RWPE1 (cell line): Measurements from ENCODE around the gene KCNH1.

Source experiments
- CTCF ChIA-PET: fragments of 350-600 bp; sonication (Branson Sonifier 250); formaldehyde crosslinking; extraction: SDS; loops from one replicate; lab custom pipeline; 2021; lab: Yijun Ruan, JAX
- POLR2A ChIA-PET: fragments of 400-600 bp; formaldehyde crosslinking; extraction: SDS; loops from one replicate; lab custom pipeline; 2020; ENCODE audit warnings: antibody characterized with exemption; ENCODE audit not compliant: low non-redundant PET; lab: Yijun Ruan, JAX
- DNase-seq: peaks from one replicate; pipeline ENCODE4 v3.0.0; 2012; ENCODE audit warnings: low spot score
- H3K27ac ChIP-seq: fragments of 450-650 bp; 2 replicates; pipeline ENCODE4 v1.5.1; 2017
- CTCF ChIP-seq: fragments of 450-650 bp; conservative IDR thresholded peaks from 2 replicates; pipeline ENCODE4 v1.5.1; 2017; ENCODE audit warnings: low read depth, mild to moderate bottlenecking

KCNH1 gene

GRCh38 chr1:210790196-210790595 lies 343.8 kb downstream of the KCNH1 start:
- H3K27ac ChIP-seq = no peak overlapping the region
- ChIA-PET CTCF (no interaction called here), POLR2A (no interaction called here)
- DNase-seq = no peak
- TF ChIP-seq CTCF = no peak

GRCh38 chr1:210787800-210788199 lies 346.1 kb downstream of the KCNH1 start:
- POLR2A ChIA-PET = no interaction called here
- CTCF ChIA-PET = no interaction called here
- no peak for DNase-seq
- TF ChIP-seq CTCF = no peak
- no peak overlapping the region for H3K27ac ChIP-seq

GRCh38 chr1:210786546-210786945 lies 347.4 kb downstream of the KCNH1 start:
- DNase-seq = no peak

DNA sequence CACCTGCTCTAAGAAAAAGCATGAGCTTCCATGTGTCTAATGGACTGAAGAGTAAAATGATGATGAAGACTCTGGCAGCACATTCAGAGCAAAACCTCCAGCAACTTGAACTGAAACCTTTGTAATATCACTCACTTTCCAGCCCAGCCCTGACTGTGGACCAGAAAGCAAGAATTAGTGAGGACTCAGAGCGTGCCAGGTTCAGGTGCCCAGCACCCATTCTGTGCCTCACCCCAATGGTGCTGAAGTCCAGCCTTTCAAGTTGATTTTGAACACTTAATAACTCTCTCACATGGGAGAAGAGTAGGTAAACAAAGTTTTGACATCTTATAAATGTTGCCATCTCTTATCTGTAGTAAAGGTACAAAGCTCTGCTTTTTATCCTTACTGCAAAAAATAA lies 350.0 kb downstream of the KCNH1 start:
- POLR2A ChIA-PET = no interaction called here
- DNase-seq = no peak
- no peak for TF ChIP-seq CTCF
- CTCF ChIA-PET = interaction anchor here (0.6 kb wide), 1 partner anchor 21 kb away, joined by 3 read pairs; no protein-coding TSS in a partner anchor
- H3K27ac ChIP-seq = no peak overlapping the region

More at GRCh38 chr1:210786546-210786945, 347.4 kb downstream of the KCNH1 start:
- ChIA-PET CTCF (no interaction called here), POLR2A (no interaction called here)
- H3K27ac ChIP-seq = no peak overlapping the region
- TF ChIP-seq CTCF = no peak

DNA sequence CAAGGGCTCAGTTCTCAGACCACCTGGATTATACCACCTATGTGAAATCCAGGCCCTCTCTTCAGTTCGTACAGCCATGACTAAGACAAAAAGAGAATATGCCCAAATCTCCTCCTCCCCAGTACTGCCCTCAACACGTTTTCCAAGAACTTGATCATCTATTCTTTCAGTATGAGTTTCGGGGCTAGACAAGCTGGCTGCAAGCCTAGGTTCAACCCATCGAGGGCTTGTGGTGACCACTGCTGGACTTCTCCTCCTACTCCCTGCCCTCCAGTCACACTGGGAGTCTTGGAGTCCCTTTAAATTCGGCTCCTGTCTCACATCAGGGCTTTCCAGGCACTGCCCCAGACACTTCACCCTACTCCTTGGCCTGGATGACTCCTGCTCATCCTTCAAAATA lies 352.3 kb downstream of the KCNH1 start:
- ChIA-PET POLR2A (no interaction called here), CTCF (no interaction called here)
- no peak for TF ChIP-seq CTCF
- no peak overlapping the region for H3K27ac ChIP-seq
- no peak for DNase-seq

DNA sequence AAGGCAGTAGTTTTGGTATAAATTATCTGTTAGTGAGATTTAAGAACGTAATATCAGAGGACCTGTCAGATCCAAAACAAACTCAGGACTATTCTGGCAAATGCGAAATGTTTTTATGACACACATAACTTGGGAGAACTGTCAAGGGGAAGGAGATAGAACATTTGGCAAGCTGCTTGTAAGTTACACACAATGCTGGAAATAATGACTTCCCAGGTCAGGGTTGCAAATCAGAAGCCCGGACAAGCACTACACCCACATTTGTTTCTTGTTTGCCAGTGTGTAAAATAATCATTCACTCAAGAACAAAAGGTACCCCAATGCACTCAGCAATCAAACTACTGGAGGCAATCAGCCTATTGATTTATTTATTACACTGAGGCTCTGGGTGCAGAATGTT lies 354.7 kb downstream of the KCNH1 start:
- CTCF ChIA-PET = no interaction called here
- POLR2A ChIA-PET = no interaction called here
- TF ChIP-seq CTCF = no peak
- no peak for DNase-seq
- no peak overlapping the region for H3K27ac ChIP-seq

DNA sequence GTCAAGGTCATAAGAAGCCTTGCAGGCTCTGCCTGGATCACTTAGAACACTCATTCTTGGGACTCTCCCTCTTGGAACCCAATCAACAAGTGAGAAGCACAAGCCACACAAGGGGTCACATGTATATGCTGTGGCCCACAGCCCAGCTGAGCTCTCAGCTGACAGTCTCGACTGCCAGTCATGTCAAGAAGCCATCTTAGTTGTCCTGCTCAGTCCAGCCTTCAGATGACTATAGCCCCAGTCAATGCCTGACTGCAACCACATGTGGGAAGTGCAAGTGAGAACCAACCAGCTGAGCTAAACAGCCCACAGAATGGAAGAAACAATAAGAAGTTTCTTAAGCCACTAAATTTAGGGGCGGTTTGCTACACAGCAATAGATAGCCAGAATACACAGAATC lies 356.0 kb downstream of the KCNH1 start:
- DNase-seq = no peak
- CTCF ChIA-PET = no interaction called here
- no peak overlapping the region for H3K27ac ChIP-seq
- no peak for TF ChIP-seq CTCF
- POLR2A ChIA-PET = no interaction called here
